GM12892 (cell line): Measurements from ENCODE around the gene AKAP8L.

Experiments
- POLR2A ChIP-seq: IDR thresholded peaks from 2 replicates; pipeline ENCODE4 v1.6.1; 2011; ENCODE audit warnings: low read depth, low read length, control low read depth
- POLR2AphosphoS5 ChIP-seq: IDR thresholded peaks from 2 replicates; pipeline ENCODE4 v1.6.1; 2011; ENCODE audit warnings: low read depth, low read length, control low read depth

- TF ChIP-seq POLR2AphosphoS5: no peak
- TF ChIP-seq POLR2A: no peak
Observed at GRCh38 chr19:15337202-15337601, 81.6 kb downstream of the AKAP8L start.
